SK-N-MC (cell line): ENCODE data around the gene ACP3.

Source experiments
- DNase-seq: peaks from one replicate; pipeline ENCODE4 v3.0.0-alpha.2; 2011; ENCODE audit warnings: low read depth, low spot score
- H3K27ac ChIP-seq: fragments of 200-600 bp; sonication (generic); 2 replicates; pipeline ENCODE4 v1.5.1; 2016; ENCODE audit warnings: mixed run types
- H3K36me3 ChIP-seq: fragments of 200-600 bp; sonication (generic); 2 replicates; pipeline ENCODE4 v1.6.1; 2017; ENCODE audit warnings: antibody characterized with exemption, low read length, mixed read lengths; ENCODE audit not compliant: insufficient read depth
- H3K4me3 ChIP-seq: fragments of 200-600 bp; sonication (generic); 2 replicates; pipeline ENCODE4 v1.5.1; 2016
- H3K9ac ChIP-seq: fragments of 200-600 bp; sonication (generic); 2 replicates; pipeline ENCODE4 v1.8.0; 2017; ENCODE audit warnings: mixed run types, mixed read lengths; ENCODE audit not compliant: insufficient read length
- H3K9me3 ChIP-seq: fragments of 200-600 bp; sonication (generic); 2 replicates; pipeline ENCODE4 v1.6.1; 2017; ENCODE audit warnings: low read depth, mild to moderate bottlenecking, antibody characterized with exemption, low read length, moderate library complexity, mixed read lengths
- EZH2 ChIP-seq: fragments of 200-600 bp; sonication (generic); IDR thresholded peaks from one replicate; pipeline ENCODE4 v1.6.1; 2017; ENCODE audit warnings: antibody characterized with exemption
- FOXP2 ChIP-seq: optimal IDR thresholded peaks from 2 replicates; pipeline ENCODE3; 2011; ENCODE audit warnings: mild to moderate bottlenecking, moderate library complexity; ENCODE audit not compliant: insufficient read depth; ENCODE audit errors: extremely low read length, control extremely low read depth
- POLR2AphosphoS5 ChIP-seq: IDR thresholded peaks from 2 replicates; pipeline ENCODE4 v1.6.1; 2012; ENCODE audit warnings: mild to moderate bottlenecking, low read depth, low read length, borderline replicate concordance

Gene ACP3

GRCh38 chr3:132348531-132348930, 31.3 kb downstream of the ACP3 start:
- no peak overlapping the region for H3K4me3 ChIP-seq
- H3K36me3 ChIP-seq, result no peaks in the 10 kb centered on the region
- H3K9me3 ChIP-seq, result no peaks in the 10 kb centered on the region
- H3K27ac ChIP-seq, result no peak overlapping the region
- no peak for DNase-seq
- TF ChIP-seq FOXP2 (no peak), POLR2AphosphoS5 (no peak), EZH2 (no peak)
- H3K9ac ChIP-seq, result no peak overlapping the region

- DNase-seq, result no peak
- TF ChIP-seq POLR2AphosphoS5 (no peak), FOXP2 (no peak), EZH2 (no peak)
- no peaks in the 10 kb centered on the region for H3K36me3 ChIP-seq
- no peak overlapping the region for H3K4me3 ChIP-seq
- no peak overlapping the region for H3K9ac ChIP-seq
- no peaks in the 10 kb centered on the region for H3K9me3 ChIP-seq
- no peak overlapping the region for H3K27ac ChIP-seq
These were observed 33.6 kb downstream of the ACP3 start for GRCh38 chr3:132350814-132351213.

GRCh38 chr3:132351222-132351806, 34.1 kb downstream of the ACP3 start:
- TF ChIP-seq POLR2AphosphoS5, result no peak
- TF ChIP-seq FOXP2, result no peak
- TF ChIP-seq EZH2, result no peak
- Histone ChIP-seq H3K4me3 (no peak overlapping the region), H3K9ac (no peak overlapping the region), H3K9me3 (no peaks in the 10 kb centered on the region), H3K27ac (no peak overlapping the region), H3K36me3 (no peaks in the 10 kb centered on the region)
- DNase-seq, result no peak

DNA sequence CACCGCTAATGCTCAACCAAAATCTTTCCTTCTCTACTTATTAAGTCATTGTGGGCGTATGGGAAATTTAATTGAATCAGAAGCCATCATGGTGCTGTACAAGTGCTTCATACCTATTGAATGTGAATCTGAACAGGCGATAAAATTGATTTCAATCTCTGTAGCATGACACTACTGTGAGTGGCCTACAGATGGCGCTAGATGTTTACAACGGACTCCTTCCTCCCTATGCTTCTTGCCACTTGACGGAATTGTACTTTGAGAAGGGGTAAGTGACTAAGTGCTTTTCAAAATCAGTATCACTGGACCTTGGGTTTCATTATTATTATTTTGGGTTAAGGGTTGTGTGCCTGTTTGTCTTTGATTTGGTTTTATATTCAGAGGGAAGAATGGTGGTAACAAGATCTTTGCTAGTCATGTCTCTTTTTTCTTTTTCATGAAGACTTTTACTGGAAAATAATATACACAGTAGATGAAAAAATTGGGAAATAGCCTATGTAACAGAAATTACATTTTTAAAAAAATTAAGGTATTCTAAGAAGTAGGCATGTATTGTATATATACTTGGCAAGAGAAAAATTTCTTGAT, 35.4 kb downstream of the ACP3 start:
- H3K27ac ChIP-seq, result no peak overlapping the region
- no peaks in the 10 kb centered on the region for H3K36me3 ChIP-seq
- H3K4me3 ChIP-seq, result no peak overlapping the region
- DNase-seq, result peak; percentile 60
- no peak for TF ChIP-seq FOXP2
- no peak for TF ChIP-seq EZH2
- TF ChIP-seq POLR2AphosphoS5, result no peak
- H3K9me3 ChIP-seq, result no peaks in the 10 kb centered on the region
- no peak overlapping the region for H3K9ac ChIP-seq

- Histone ChIP-seq H3K27ac (no peak overlapping the region), H3K9me3 (no peaks in the 10 kb centered on the region), H3K4me3 (no peak overlapping the region), H3K9ac (no peak overlapping the region), H3K36me3 (no peaks in the 10 kb centered on the region)
- DNase-seq, result no peak
- TF ChIP-seq POLR2AphosphoS5 (no peak), EZH2 (no peak), FOXP2 (no peak)
These were observed 37.9 kb downstream of the ACP3 start for GRCh38 chr3:132354916-132355702.

GRCh38 chr3:132356568-132356967, 39.4 kb downstream of the ACP3 start:
- DNase-seq, result no peak
- H3K9me3 ChIP-seq, result no peaks in the 10 kb centered on the region
- H3K27ac ChIP-seq, result no peak overlapping the region
- TF ChIP-seq POLR2AphosphoS5 (no peak), EZH2 (no peak), FOXP2 (no peak)
- H3K4me3 ChIP-seq, result no peak overlapping the region
- no peak overlapping the region for H3K9ac ChIP-seq
- no peaks in the 10 kb centered on the region for H3K36me3 ChIP-seq

GRCh38 chr3:132360717-132361116, 43.5 kb downstream of the ACP3 start:
- no peak overlapping the region for H3K9ac ChIP-seq
- TF ChIP-seq EZH2 (no peak), FOXP2 (no peak), POLR2AphosphoS5 (no peak)
- no peak overlapping the region for H3K27ac ChIP-seq
- no peak overlapping the region for H3K4me3 ChIP-seq
- H3K9me3 ChIP-seq, result no peaks in the 10 kb centered on the region
- H3K36me3 ChIP-seq, result no peaks in the 10 kb centered on the region
- no peak for DNase-seq

- Histone ChIP-seq H3K36me3 (no peaks in the 10 kb centered on the region), H3K27ac (no peak overlapping the region), H3K4me3 (no peak overlapping the region), H3K9ac (no peak overlapping the region), H3K9me3 (no peaks in the 10 kb centered on the region)
- no peak for DNase-seq
- TF ChIP-seq EZH2, result no peak
- no peak for TF ChIP-seq FOXP2
- no peak for TF ChIP-seq POLR2AphosphoS5
These were observed 45.1 kb downstream of the ACP3 start for GRCh38 chr3:132362329-132362728.

GRCh38 chr3:132368515-132368914, 51.3 kb downstream of the ACP3 start:
- Histone ChIP-seq H3K36me3 (no peaks in the 10 kb centered on the region), H3K27ac (no peak overlapping the region), H3K9ac (no peak overlapping the region), H3K4me3 (no peak overlapping the region), H3K9me3 (no peaks in the 10 kb centered on the region)
- no peak for TF ChIP-seq EZH2
- TF ChIP-seq POLR2AphosphoS5, result no peak
- no peak for TF ChIP-seq FOXP2
- DNase-seq, result no peak
